ENCODE data around the gene HDLBP.
A peak's percentile ranks its signal among the peaks of the same experiment; 100 is the strongest.
"Not testable (repeated sequence)": the region's sequence is repeated elsewhere in the genome, so short reads cannot be mapped to it uniquely, and the experiment has no call there.

The HDLBP gene

DNA sequence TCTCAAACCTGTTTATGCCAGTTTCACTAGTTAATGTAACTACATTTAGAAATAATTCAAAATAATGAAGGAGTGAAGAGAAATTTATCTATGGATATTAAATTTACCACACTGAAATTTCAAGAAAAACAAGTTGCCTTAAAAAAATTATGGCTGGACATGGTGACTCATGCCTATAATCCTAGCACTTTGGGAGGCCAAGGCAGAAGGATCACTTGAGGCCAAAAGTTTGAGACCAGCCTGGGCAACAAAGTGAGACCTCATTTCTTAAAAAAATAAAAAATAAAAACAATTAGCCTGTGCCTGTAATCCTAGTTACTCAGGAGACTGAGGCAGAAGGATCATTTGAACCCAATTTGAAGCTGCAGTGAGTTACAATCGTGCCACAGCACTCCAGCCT, 29.9 kb downstream of the HDLBP start:
- Histone ChIP-seq H3K4me1 (ENCODE audit: insufficient read depth, poor library complexity, severe bottlenecking) (peaks cover 26% of the 10 kb centered on the region), H3K27me3 (ENCODE audit: insufficient read depth, poor library complexity, severe bottlenecking) (no peaks in the 10 kb centered on the region), H3K4me3 (ENCODE audit: severe bottlenecking) (no peak overlapping the region), H3K9me3 (ENCODE audit: severe bottlenecking) (no peaks in the 10 kb centered on the region), H3K27ac (ENCODE audit: poor library complexity, severe bottlenecking) (peak overlapping the region; percentile 78), H3K36me3 (ENCODE audit: low read depth) (peaks cover 31% of the 10 kb centered on the region)
- no peak for ATAC-seq (ENCODE audit: low read depth)
- no peak for DNase-seq (ENCODE audit: low spot score)
- TF ChIP-seq, protein P1, sequence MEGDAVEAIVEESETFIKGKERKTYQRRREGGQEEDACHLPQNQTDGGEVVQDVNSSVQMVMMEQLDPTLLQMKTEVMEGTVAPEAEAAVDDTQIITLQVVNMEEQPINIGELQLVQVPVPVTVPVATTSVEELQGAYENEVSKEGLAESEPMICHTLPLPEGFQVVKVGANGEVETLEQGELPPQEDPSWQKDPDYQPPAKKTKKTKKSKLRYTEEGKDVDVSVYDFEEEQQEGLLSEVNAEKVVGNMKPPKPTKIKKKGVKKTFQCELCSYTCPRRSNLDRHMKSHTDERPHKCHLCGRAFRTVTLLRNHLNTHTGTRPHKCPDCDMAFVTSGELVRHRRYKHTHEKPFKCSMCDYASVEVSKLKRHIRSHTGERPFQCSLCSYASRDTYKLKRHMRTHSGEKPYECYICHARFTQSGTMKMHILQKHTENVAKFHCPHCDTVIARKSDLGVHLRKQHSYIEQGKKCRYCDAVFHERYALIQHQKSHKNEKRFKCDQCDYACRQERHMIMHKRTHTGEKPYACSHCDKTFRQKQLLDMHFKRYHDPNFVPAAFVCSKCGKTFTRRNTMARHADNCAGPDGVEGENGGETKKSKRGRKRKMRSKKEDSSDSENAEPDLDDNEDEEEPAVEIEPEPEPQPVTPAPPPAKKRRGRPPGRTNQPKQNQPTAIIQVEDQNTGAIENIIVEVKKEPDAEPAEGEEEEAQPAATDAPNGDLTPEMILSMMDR (IDR thresholded peaks at IDR 0.05; ENCODE audit: poor library complexity, severe bottlenecking) = no peak

DNA sequence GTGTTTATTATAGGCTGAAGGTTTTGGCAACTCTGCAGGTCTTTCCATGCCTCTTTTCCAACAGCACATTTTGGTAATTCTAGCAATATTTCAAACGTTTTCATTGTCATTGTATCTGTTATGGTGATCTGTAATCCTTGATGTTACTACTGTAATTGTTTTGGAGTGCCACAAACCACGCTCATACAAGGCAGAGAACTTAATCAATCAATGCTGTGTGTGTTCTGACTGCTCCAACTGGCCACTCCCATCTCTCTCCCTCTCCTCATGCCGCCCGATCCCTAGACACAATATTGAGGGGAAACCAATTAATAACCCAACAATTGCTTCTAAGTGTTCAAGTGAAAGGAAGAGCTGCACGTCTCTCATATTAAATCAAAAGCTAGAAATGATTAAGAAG, 32.9 kb downstream of the HDLBP start:
- Histone ChIP-seq H3K27me3 (ENCODE audit: insufficient read depth, poor library complexity, severe bottlenecking) (no peaks in the 10 kb centered on the region), H3K27ac (ENCODE audit: poor library complexity, severe bottlenecking) (no peak overlapping the region), H3K4me1 (ENCODE audit: insufficient read depth, poor library complexity, severe bottlenecking) (peaks cover 7% of the 10 kb centered on the region), H3K4me3 (ENCODE audit: severe bottlenecking) (no peak overlapping the region), H3K9me3 (ENCODE audit: severe bottlenecking) (no peaks in the 10 kb centered on the region), H3K36me3 (ENCODE audit: low read depth) (peaks cover 34% of the 10 kb centered on the region)
- no peak for DNase-seq (ENCODE audit: low spot score)
- TF ChIP-seq, protein P1 (IDR thresholded peaks at IDR 0.05; ENCODE audit: poor library complexity, severe bottlenecking) = no peak
- ATAC-seq (ENCODE audit: low read depth) = no peak

DNA sequence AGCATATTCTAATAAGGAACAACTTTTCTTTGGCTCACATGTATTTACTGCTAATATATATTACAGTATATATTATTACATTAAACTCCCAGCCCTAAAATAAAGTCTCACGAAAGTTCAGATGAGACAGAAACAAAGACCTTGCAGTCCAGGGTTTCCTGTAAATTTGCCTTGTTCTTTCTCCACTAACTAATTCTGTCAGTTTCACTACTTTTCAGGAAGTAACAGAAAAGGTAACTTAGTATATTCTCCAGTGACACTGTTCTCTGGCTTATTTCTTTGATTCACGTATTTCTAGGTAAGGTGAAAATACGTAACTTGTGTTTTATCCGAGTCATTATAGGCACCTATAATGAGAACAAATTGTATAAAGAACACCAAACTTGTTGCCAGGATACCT, 35.2 kb downstream of the HDLBP start:
- Histone ChIP-seq H3K9me3 (ENCODE audit: severe bottlenecking) (no peaks in the 10 kb centered on the region), H3K27ac (ENCODE audit: poor library complexity, severe bottlenecking) (no peak overlapping the region), H3K36me3 (ENCODE audit: low read depth) (peaks cover 31% of the 10 kb centered on the region), H3K27me3 (ENCODE audit: insufficient read depth, poor library complexity, severe bottlenecking) (no peaks in the 10 kb centered on the region), H3K4me1 (ENCODE audit: insufficient read depth, poor library complexity, severe bottlenecking) (no peaks in the 10 kb centered on the region), H3K4me3 (ENCODE audit: severe bottlenecking) (no peak overlapping the region)
- DNase-seq (ENCODE audit: low spot score) = no peak
- ATAC-seq (ENCODE audit: low read depth) = no peak
- TF ChIP-seq, protein P1 (IDR thresholded peaks at IDR 0.05; ENCODE audit: poor library complexity, severe bottlenecking) = no peak

DNA sequence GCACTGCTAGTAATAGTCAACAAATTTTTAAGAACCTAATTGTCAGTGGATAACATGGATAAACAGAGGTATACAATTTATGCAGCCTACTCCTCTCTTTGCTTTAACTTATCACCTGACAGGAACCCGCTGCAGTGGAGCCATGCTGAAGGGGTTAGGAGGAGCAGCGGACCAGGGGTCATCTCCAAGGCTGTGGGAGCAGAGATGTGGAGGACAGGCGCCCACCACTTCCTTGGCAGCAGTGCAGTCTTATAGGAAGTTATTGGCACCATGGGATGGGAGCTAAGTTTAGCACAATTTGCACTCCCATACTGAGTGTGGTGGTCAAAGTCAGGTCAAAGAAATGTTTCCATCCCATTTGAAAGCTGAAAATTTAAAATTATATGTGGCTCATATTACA, 35.6 kb downstream of the HDLBP start:
- H3K27ac ChIP-seq (ENCODE audit: poor library complexity, severe bottlenecking) = no peak overlapping the region
- no peaks in the 10 kb centered on the region for H3K27me3 ChIP-seq (ENCODE audit: insufficient read depth, poor library complexity, severe bottlenecking)
- no peak for DNase-seq (ENCODE audit: low spot score)
- H3K4me1 ChIP-seq (ENCODE audit: insufficient read depth, poor library complexity, severe bottlenecking) = no peaks in the 10 kb centered on the region
- no peak overlapping the region for H3K4me3 ChIP-seq (ENCODE audit: severe bottlenecking)
- TF ChIP-seq, protein P1 (IDR thresholded peaks at IDR 0.05; ENCODE audit: poor library complexity, severe bottlenecking) = no peak
- no peak for ATAC-seq (ENCODE audit: low read depth)
- H3K36me3 ChIP-seq (ENCODE audit: low read depth) = peaks cover 26% of the 10 kb centered on the region; the same call in 1 of the 2 replicates
- no peaks in the 10 kb centered on the region for H3K9me3 ChIP-seq (ENCODE audit: severe bottlenecking)

DNA sequence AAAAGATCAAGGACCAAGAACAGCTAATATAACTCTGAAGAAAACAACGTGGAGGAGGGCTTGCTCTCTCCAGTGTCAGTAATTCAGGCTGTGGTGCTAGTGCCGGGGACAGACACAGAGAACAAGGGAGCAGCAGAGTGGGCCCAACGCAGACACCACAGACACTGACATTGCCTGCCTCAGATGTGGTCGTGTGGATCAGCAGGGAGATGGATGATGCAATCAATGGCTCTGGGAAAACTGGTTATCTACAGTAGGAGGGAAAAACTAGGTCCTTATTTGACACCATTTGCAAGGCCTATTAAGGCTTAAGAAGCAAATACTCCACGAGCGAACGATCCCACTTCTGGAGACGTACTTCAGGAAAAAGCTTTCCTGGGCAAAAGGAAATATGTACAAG, 36.1 kb downstream of the HDLBP start:
- TF ChIP-seq, protein P1 (IDR thresholded peaks at IDR 0.05; ENCODE audit: poor library complexity, severe bottlenecking) = no peak
- Histone ChIP-seq H3K4me3 (ENCODE audit: severe bottlenecking) (no peak overlapping the region), H3K36me3 (ENCODE audit: low read depth) (peaks cover 26% of the 10 kb centered on the region; the same call in 1 of the 2 replicates), H3K27ac (ENCODE audit: poor library complexity, severe bottlenecking) (no peak overlapping the region), H3K4me1 (ENCODE audit: insufficient read depth, poor library complexity, severe bottlenecking) (no peaks in the 10 kb centered on the region), H3K27me3 (ENCODE audit: insufficient read depth, poor library complexity, severe bottlenecking) (no peaks in the 10 kb centered on the region), H3K9me3 (ENCODE audit: severe bottlenecking) (no peaks in the 10 kb centered on the region)
- no peak for DNase-seq (ENCODE audit: low spot score)
- ATAC-seq (ENCODE audit: low read depth) = no peak

DNA sequence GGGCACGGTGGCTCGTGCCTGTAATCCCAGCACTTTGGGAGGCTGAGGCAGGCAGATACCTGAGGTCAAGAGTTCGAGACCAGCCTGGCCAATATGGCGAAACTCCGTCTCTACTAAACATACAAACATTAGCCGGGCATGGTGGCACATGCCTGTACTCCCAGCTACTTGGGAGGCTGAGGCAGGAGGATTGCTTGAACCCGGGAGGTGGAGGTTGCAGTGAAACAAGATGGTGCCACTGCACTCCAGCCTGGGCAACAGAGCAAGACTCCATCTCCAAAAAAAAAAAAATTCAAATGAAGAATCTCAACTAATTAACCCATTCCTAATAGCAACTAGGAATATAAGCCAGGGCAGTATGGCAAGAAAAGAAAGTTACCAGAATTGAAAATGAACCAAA, 37.2 kb downstream of the HDLBP start:
- not testable (repeated sequence) for DNase-seq (ENCODE audit: low spot score); H3K27ac ChIP-seq (ENCODE audit: poor library complexity, severe bottlenecking); ATAC-seq (ENCODE audit: low read depth)

More for the DNA sequence above, 37.2 kb downstream of the HDLBP start:
- H3K27me3 ChIP-seq (ENCODE audit: insufficient read depth, poor library complexity, severe bottlenecking); H3K4me1 ChIP-seq (ENCODE audit: insufficient read depth, poor library complexity, severe bottlenecking); H3K9me3 ChIP-seq (ENCODE audit: severe bottlenecking); H3K4me3 ChIP-seq (ENCODE audit: severe bottlenecking): not testable (repeated sequence)
- peaks cover 23% of the 10 kb centered on the region; the same call in 1 of the 2 replicates for H3K36me3 ChIP-seq (ENCODE audit: low read depth)

Measured in RWPE2 (cell line).